CD4-positive, alpha-beta T cell treated with Interleukin-17A for 4 hours (primary cell): ENCODE data around the gene ZNF480.
A peak's percentile ranks its signal among the peaks of the same experiment; 100 is the strongest.
"Not testable (repeated sequence)": the region's sequence is repeated elsewhere in the genome, so short reads cannot be mapped to it uniquely, and the experiment has no call there.

ENCODE experiments used
- DNase-seq: peaks from one replicate; pipeline ENCODE4 v3.0.0-alpha.2; 2020; ENCODE audit warnings: mixed read lengths

ZNF480 gene

DNA sequence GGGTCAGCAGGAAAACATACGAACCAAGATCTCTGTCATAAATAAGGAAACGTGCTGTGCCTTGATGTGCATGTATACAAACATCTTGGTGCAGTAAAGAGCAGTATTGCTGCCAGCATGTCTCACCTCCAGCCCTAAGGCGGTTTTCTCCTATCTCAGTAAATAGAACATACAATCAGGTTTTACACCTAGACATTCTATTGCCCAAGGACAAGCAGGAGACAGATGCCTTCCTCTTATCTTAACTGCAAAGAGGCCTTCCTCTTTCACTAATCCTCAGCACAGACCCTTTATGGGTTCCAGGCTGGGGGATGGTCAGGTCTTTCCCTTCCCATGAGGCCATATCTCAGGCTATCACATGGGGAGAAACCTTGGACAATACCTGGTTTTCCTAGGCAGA is 42.1 kb downstream of the ZNF480 start:
- DNase-seq: not testable (repeated sequence)

DNA sequence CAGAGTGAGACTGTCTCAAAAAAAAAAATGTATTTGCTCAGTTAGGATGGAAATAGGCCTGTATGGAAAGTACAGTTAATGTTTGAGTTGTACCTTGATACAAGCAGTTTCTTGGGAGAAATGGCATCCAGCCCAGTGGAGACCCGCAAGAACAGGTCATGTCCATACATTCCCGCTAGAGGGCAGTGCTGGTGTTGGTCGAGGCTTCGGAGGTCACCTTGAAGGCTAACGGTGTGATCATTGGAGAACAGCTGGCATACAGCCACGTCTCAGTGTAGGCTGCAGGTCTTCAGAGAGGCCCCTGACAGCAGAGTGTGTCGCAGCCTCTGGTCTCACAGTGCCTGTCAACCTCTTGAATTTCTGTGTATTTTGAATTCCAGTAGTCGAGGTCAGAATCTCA is 46.6 kb downstream of the ZNF480 start:
- peak; percentile 50 for DNase-seq

DNA sequence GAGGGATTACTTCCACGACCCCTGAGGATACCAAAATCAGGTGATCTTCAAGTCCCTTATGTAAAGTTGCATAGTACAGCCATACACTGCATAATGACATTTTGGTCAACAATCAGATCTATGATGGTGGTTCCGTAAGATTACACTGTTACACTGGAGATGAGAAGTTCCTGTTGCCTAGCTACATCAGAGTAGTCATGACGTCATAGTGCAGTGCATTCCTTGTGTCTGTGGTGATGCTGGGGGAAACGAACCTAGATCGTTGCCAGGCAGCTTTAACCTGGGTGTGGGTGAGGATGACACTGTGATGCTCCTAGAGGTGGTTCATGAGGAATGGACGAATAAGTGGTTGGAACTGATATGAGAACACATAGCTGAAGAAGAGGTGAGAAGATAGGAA is 48.2 kb downstream of the ZNF480 start:
- DNase-seq: no peak

DNA sequence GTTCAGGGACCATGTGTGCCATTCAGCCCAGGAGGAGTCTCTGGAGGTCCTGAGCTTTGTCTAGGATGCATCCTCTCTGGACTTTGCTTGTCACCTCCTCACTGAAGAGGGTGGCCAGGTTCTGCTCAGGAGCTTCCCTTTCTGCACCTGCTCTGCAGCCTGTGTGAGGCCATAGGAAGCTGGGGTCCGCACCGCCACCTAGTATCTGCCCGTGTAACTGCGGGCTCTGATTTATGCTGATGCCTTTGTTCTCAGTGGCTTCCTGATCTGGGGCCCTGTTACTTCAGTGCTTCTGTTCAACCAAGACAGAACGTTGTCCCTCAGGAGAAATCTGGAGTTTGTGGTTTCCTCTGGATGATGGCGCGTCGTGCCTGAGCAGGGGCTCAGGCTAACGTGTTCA is 54.5 kb downstream of the ZNF480 start:
- DNase-seq: no peak

DNA sequence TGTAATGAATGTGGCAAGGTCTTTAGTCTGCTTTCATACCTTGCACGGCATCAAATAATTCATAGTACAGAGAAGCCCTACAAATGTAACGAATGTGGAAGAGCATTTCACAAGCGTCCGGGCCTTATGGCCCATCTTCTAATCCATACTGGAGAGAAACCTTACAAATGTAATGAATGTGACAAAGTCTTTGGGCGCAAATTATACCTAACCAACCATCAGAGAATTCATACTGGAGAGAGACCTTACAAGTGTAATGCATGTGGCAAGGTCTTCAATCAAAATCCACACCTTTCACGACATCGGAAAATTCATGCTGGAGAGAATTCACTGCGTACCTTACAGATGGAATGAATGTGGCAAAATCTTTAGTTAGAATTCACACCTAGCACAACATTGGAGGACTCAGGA is 69.5 kb downstream of the ZNF480 start:
- DNase-seq: no peak

DNA sequence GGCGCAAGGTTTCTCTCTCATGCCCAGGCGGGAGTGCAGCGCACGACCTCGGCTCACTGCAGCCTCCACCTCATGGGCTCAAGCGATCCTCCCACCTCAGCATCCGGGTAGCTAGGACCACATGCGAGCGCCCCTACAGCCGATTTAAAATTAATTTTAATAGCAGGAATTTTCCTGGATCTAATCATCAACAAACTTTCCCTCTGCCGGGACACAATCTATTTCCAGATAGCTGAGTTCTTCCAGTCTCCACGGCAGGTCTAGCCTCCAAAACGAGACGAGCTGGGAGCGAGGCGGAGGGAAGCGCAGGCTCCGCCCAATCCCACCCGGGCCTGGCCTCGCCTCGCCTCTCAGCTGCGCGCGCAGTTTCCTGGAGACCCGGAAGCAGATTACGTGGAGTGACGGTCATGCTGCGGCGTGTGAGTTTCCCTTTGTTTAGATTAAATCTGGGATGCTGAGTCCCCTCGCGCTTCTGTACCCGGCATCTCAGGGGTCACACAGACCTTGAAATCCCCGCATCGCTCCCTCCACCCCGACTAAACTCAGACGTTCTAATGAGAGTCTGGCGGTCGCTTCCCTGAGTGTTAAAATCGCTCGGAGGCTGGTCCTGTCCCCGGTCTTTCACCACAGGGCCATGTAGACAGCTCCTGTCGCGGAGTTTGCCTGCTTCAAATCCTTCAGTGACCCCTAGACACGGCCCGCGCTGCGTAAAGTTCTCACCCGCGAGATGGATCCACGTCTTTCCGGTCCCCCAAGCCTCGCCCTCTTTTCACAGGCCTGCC is 72.8 kb downstream of the ZNF480 start, which contains the start of gene ZNF880:
Gene ZNF880, plus strand, starts transcription at position 365 of the 782 bp plus-strand sequence. Its CDS starts 43 bp downstream, at position 408.
- peak; percentile 92 for DNase-seq

DNA sequence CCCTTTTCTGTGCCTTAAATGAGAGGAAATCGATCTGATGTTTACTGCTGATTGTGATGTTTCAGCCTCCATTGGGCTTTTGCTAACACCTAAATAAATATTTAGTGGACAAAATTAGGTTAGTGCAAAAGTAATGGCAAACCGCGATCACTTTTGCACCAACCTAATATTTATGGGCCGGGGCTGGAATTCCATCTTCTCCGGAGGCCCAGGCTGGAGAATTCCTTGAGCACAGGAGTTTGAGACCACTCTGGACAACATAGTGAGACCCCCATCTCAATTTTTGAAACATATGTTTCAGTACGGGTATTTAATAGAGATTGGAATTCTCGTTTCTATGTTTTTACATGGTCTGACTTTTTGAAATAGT is 73.4 kb downstream of the ZNF480 start:
- DNase-seq: no peak
